Activated CD8-positive, alpha-beta T cell treated with anti-CD3 and anti-CD28 coated beads for 36 hours (primary cell): ENCODE data around the gene MOSPD2. TPM values are rescaled to one million over a fixed set of nuclear protein-coding genes. Genes with fewer than 3 reads are reported as not detected.

Experiments used
- ATAC-seq: fragments of 200-7000 bp; cut with Tn5 transposase; one replicate; pipeline ENCODE4 v1.10.0; 2021; ENCODE audit warnings: mild to moderate bottlenecking, moderate library complexity
- CTCF ChIA-PET: fragments of 350-600 bp; sonication (Branson Sonifier 250); formaldehyde crosslinking; loops from one replicate; lab custom pipeline; 2021; ENCODE audit warnings: antibody characterized with exemption; lab: Charles Lee
- POLR2A ChIA-PET: fragments of 350-600 bp; sonication (Branson Sonifier 250); formaldehyde crosslinking; loops from one replicate; lab custom pipeline; 2021; ENCODE audit warnings: antibody characterized with exemption; lab: Charles Lee
- DNase-seq: peaks from one replicate; pipeline ENCODE4 v3.0.0-alpha.2; 2020
- H3K27ac Mint-ChIP-seq: one replicate; pipeline ENCODE4 v1.8.0; 2021; ENCODE audit warnings: mild to moderate bottlenecking, mixed read lengths
- H3K27me3 Mint-ChIP-seq: one replicate; pipeline ENCODE4 v1.8.0; 2021; ENCODE audit warnings: mixed read lengths
- H3K36me3 Mint-ChIP-seq: one replicate; pipeline ENCODE4 v1.8.0; 2021; ENCODE audit warnings: low read depth, mixed read lengths
- H3K4me1 Mint-ChIP-seq: one replicate; pipeline ENCODE4 v1.8.0; 2021; ENCODE audit warnings: low read depth, mixed read lengths
- H3K4me3 Mint-ChIP-seq: one replicate; pipeline ENCODE4 v1.8.0; 2021; ENCODE audit warnings: mild to moderate bottlenecking, moderate library complexity, mixed read lengths
- H3K9me3 Mint-ChIP-seq: one replicate; pipeline ENCODE4 v1.8.0; 2021; ENCODE audit warnings: mixed read lengths
- CTCF ChIP-seq: fragments of 200-600 bp; IDR thresholded peaks from one replicate; pipeline ENCODE4 v1.8.0; 2022; ENCODE audit warnings: antibody characterized with exemption, mild to moderate bottlenecking
- intact Hi-C: fragments of 100-400 bp; cut with micrococcal nuclease; formaldehyde crosslinking; loops from one replicate; pipeline ENCODE4 v1.10.0; 2022
- total RNA-seq, 2 experiments: library from RNA; stranded (reverse); gene quantifications; one replicate each; pipeline ENCODE4 v1.2.3, GENCODE V29; 2021

MOSPD2 gene
- total RNA-seq, 2 experiments from 2014 or later: 11.0 to 11.6 TPM

GRCh38 chrX:14936561-14936960 lies 63.3 kb downstream of the MOSPD2 start:
- POLR2A ChIA-PET: no interaction called here
- DNase-seq (no peak), ATAC-seq (no peak)
- no peaks in the 10 kb centered on the region for H3K36me3 Mint-ChIP-seq
- intact Hi-C loops: no loop called here
- H3K4me3 Mint-ChIP-seq: no peak overlapping the region
- H3K27ac Mint-ChIP-seq: no peak overlapping the region
- H3K9me3 Mint-ChIP-seq: no peaks in the 10 kb centered on the region
- H3K27me3 Mint-ChIP-seq: peaks cover 3% of the 10 kb centered on the region
- TF ChIP-seq CTCF: no peak
- CTCF ChIA-PET: no interaction called here
- H3K4me1 Mint-ChIP-seq: no peaks in the 10 kb centered on the region

- Mint-ChIP-seq H3K4me1 (no peaks in the 10 kb centered on the region), H3K27me3 (no peaks in the 10 kb centered on the region), H3K27ac (no peak overlapping the region), H3K4me3 (no peak overlapping the region), H3K36me3 (no peaks in the 10 kb centered on the region), H3K9me3 (no peaks in the 10 kb centered on the region)
- TF ChIP-seq CTCF: no peak
- intact Hi-C loops: no loop called here
- ChIA-PET POLR2A (no interaction called here), CTCF (no interaction called here)
- no peak for ATAC-seq
- DNase-seq: no peak
Measured at GRCh38 chrX:14939644-14940043, 66.4 kb downstream of the MOSPD2 start.

- DNase-seq (no peak), ATAC-seq (no peak)
- no peaks in the 10 kb centered on the region for H3K36me3 Mint-ChIP-seq
- POLR2A ChIA-PET: no interaction called here
- no peaks in the 10 kb centered on the region for H3K9me3 Mint-ChIP-seq
- no peaks in the 10 kb centered on the region for H3K27me3 Mint-ChIP-seq
- H3K4me3 Mint-ChIP-seq: no peak overlapping the region
- TF ChIP-seq CTCF: no peak
- no peak overlapping the region for H3K27ac Mint-ChIP-seq
- H3K4me1 Mint-ChIP-seq: no peaks in the 10 kb centered on the region
- CTCF ChIA-PET: no interaction called here
- intact Hi-C loops: no loop called here
Measured at GRCh38 chrX:14941301-14941700, 68.1 kb downstream of the MOSPD2 start.

- DNase-seq: no peak
Measured at GRCh38 chrX:14942341-14942740, 69.1 kb downstream of the MOSPD2 start.

GRCh38 chrX:14943962-14944361 lies 70.7 kb downstream of the MOSPD2 start:
- CTCF ChIA-PET: no interaction called here
- H3K4me3 Mint-ChIP-seq: no peak overlapping the region
- no peaks in the 10 kb centered on the region for H3K4me1 Mint-ChIP-seq
- DNase-seq (no peak), ATAC-seq (no peak)
- no peak overlapping the region for H3K27ac Mint-ChIP-seq
- POLR2A ChIA-PET: no interaction called here
- H3K27me3 Mint-ChIP-seq: peaks cover 2% of the 10 kb centered on the region
- intact Hi-C loops: no loop called here
- no peaks in the 10 kb centered on the region for H3K9me3 Mint-ChIP-seq
- no peaks in the 10 kb centered on the region for H3K36me3 Mint-ChIP-seq
- no peak for TF ChIP-seq CTCF

More at GRCh38 chrX:14942341-14942740, 69.1 kb downstream of the MOSPD2 start:
- CTCF ChIA-PET: no interaction called here
- Mint-ChIP-seq H3K4me3 (no peak overlapping the region), H3K36me3 (no peaks in the 10 kb centered on the region), H3K4me1 (no peaks in the 10 kb centered on the region), H3K27ac (no peak overlapping the region), H3K9me3 (no peaks in the 10 kb centered on the region), H3K27me3 (peaks cover 2% of the 10 kb centered on the region)
- no peak for TF ChIP-seq CTCF
- ATAC-seq: no peak
- intact Hi-C loops: no loop called here
- POLR2A ChIA-PET: no interaction called here
